IMR-90 (cell line): ENCODE data around the gene HSD17B4. TPM values are rescaled to one million over a fixed set of nuclear protein-coding genes. Genes with fewer than 3 reads are reported as not detected.

Experiments used
- ATAC-seq: fragments of 200-7000 bp; cut with Tn5 transposase; 2 replicates; pipeline ENCODE4 v1.9.1; 2020; ENCODE audit warnings: low read depth, mild to moderate bottlenecking, moderate library complexity
- BruUV-seq: library from RNA; stranded (reverse); fragments of 400-500 nt; replicated peaks from 2 replicates; lab custom pipeline; 2021; lab: Mats Ljungman, UMichigan
- CTCF ChIA-PET: fragments of 300-600 bp; formaldehyde crosslinking; extraction: SDS; loops from one replicate; lab custom pipeline; 2021; ENCODE audit warnings: antibody characterized with exemption; lab: Yijun Ruan, JAX
- POLR2A ChIA-PET: fragments of 300-600 bp; sonication (Branson Sonifier 250); formaldehyde crosslinking; loops from one replicate; lab custom pipeline; 2022; ENCODE audit warnings: antibody characterized with exemption; ENCODE audit not compliant: unreplicated experiment; lab: Charles Lee
- DNase-seq: peaks from one replicate; pipeline ENCODE4 v3.0.0; 2013
- H2AFZ ChIP-seq: replicated peaks from 2 replicates; pipeline ENCODE3; 2013; ENCODE audit warnings: low read length, mild to moderate bottlenecking; ENCODE audit not compliant: poor library complexity
- H2AK5ac ChIP-seq: 2 replicates; pipeline ENCODE4 v1.6.1; 2013; ENCODE audit warnings: low read depth, low read length, inconsistent platforms
- H2AK9ac ChIP-seq: replicated peaks from 2 replicates; pipeline ENCODE3; 2013; ENCODE audit warnings: mild to moderate bottlenecking, low read depth, low read length, moderate library complexity; ENCODE audit not compliant: poor library complexity
- H2BK120ac ChIP-seq: 2 replicates; pipeline ENCODE4 v1.6.1; 2013; ENCODE audit warnings: low read depth, low read length, inconsistent platforms
- H2BK15ac ChIP-seq: 3 replicates; pipeline ENCODE4 v1.6.1; 2013; ENCODE audit warnings: low read depth, low read length, inconsistent platforms
- H2BK20ac ChIP-seq: 2 replicates; pipeline ENCODE4 v1.6.1; 2013; ENCODE audit warnings: low read depth, mild to moderate bottlenecking, inconsistent platforms, low read length, moderate library complexity
- H2BK5ac ChIP-seq: 2 replicates; pipeline ENCODE4 v1.6.1; 2013; ENCODE audit warnings: mild to moderate bottlenecking, low read depth, low read length, inconsistent platforms; ENCODE audit not compliant: poor library complexity, severe bottlenecking
- H3K14ac ChIP-seq: replicated peaks from 2 replicates; pipeline ENCODE4 v1.6.1; 2013; ENCODE audit warnings: low read depth, low read length, inconsistent platforms
- H3K18ac ChIP-seq: 2 replicates; pipeline ENCODE4 v1.6.1; 2013; ENCODE audit warnings: low read depth, low read length, control low read depth
- H3K23ac ChIP-seq: 2 replicates; pipeline ENCODE4 v1.6.1; 2013; ENCODE audit warnings: low read depth, low read length, inconsistent platforms
- H3K27ac ChIP-seq: 2 replicates; pipeline ENCODE4 v1.5.1; 2013; ENCODE audit warnings: mild to moderate bottlenecking, control low read depth, low read length; ENCODE audit not compliant: insufficient read depth
- H3K27me3 ChIP-seq: 2 replicates; pipeline ENCODE4 v1.6.1; 2013; ENCODE audit warnings: low read length; ENCODE audit not compliant: control insufficient read depth, insufficient read depth
- H3K36me3 ChIP-seq: 2 replicates; pipeline ENCODE4 v1.6.1; 2013; ENCODE audit warnings: low read length, mixed read lengths; ENCODE audit not compliant: control insufficient read depth, insufficient read depth
- H3K4ac ChIP-seq: 2 replicates; pipeline ENCODE4 v1.6.1; 2013; ENCODE audit warnings: low read depth, low read length, inconsistent platforms
- H3K4me1 ChIP-seq: 2 replicates; pipeline ENCODE4 v1.6.1; 2013; ENCODE audit warnings: low read length, mixed read lengths; ENCODE audit not compliant: control insufficient read depth, insufficient read depth
- H3K4me2 ChIP-seq: 2 replicates; pipeline ENCODE4 v1.6.1; 2013; ENCODE audit warnings: low read depth, mild to moderate bottlenecking, control low read depth, low read length, moderate library complexity
- H3K4me3 ChIP-seq: 2 replicates; pipeline ENCODE4 v1.5.1; 2013; ENCODE audit warnings: low read depth, mild to moderate bottlenecking, control low read depth, low read length, moderate library complexity; ENCODE audit not compliant: insufficient read depth
- H3K56ac ChIP-seq: 2 replicates; pipeline ENCODE4 v1.6.1; 2013; ENCODE audit warnings: low read length, inconsistent platforms; ENCODE audit not compliant: insufficient read depth; ENCODE audit errors: extremely low read depth
- H3K79me1 ChIP-seq, 2 experiments: 2 replicates each; pipeline ENCODE4 v1.6.1; 2013; ENCODE audit warnings: low read length in 2 of 2, inconsistent platforms in 1 of 2, low read depth in 1 of 2
- H3K9ac ChIP-seq: 2 replicates; pipeline ENCODE4 v1.6.1; 2013; ENCODE audit warnings: low read depth, low read length, control low read depth
- H3K9me1 ChIP-seq: 2 replicates; pipeline ENCODE4 v1.6.1; 2013; ENCODE audit warnings: low read length, inconsistent platforms; ENCODE audit not compliant: insufficient read depth
- H3K9me3 ChIP-seq: 2 replicates; pipeline ENCODE4 v1.6.1; 2013; ENCODE audit warnings: low read length; ENCODE audit not compliant: control insufficient read depth, insufficient read depth
- H4K20me1 ChIP-seq: 2 replicates; pipeline ENCODE4 v1.6.1; 2013; ENCODE audit warnings: low read length, inconsistent platforms; ENCODE audit not compliant: insufficient read depth
- H4K5ac ChIP-seq: 2 replicates; pipeline ENCODE4 v1.6.1; 2013; ENCODE audit warnings: mild to moderate bottlenecking, low read depth, low read length, control low read depth
- H4K8ac ChIP-seq, 2 experiments: 2 replicates each; pipeline ENCODE4 v1.6.1; 2013; ENCODE audit warnings: low read depth in 2 of 2, low read length in 2 of 2, control low read depth in 1 of 2, inconsistent platforms in 1 of 2
- H4K91ac ChIP-seq: 2 replicates; pipeline ENCODE4 v1.6.1; 2013; ENCODE audit warnings: low read depth, low read length, inconsistent platforms; ENCODE audit not compliant: insufficient read depth
- FOS ChIP-seq: fragments of 150-350 bp; IDR thresholded peaks from 2 replicates; pipeline ENCODE4 v1.6.1; 2016; ENCODE audit warnings: low read depth, low read length
- WGBS, 2 experiments: methylation state at CpG; one replicate each; pipeline versions ENCODE4 v1.1.5 to v1.1.7; 2013; ENCODE audit warnings: missing lambda C conversion rate in 2 of 2; ENCODE audit not compliant: insufficient read length in 1 of 2; ENCODE audit errors: extremely low coverage in 2 of 2; 5-methylcytosine and 5-hydroxymethylcytosine counted together
- dilution Hi-C: fragments of 300-500 bp; cut with HindIII; formaldehyde crosslinking; loops from one replicate; pipeline ENCODE4 v1.14.3; 2018; ENCODE audit warnings: low sequenced_read_pairs; ENCODE audit not compliant: unreplicated experiment
- in situ Hi-C: fragments of 300-500 bp; cut with MboI; formaldehyde crosslinking; loops from 3 replicates; pipeline ENCODE4 v1.14.3; 2019; ENCODE audit warnings: low sequenced_read_pairs, inconsistent platforms, mixed read lengths
- intact Hi-C: fragments of 100-400 bp; cut with micrococcal nuclease; formaldehyde crosslinking; loops from 2 replicates; pipeline ENCODE4 v1.10.0; 2022
- polyA plus RNA-seq, 3 experiments: library from polyadenylated mRNA; depleted of rRNA; stranded (reverse); fragments of >200 nt; gene quantifications; 2 replicates each; pipeline ENCODE4 v1.2.3, GENCODE V29; 2012; ENCODE audit warnings: low replicate concordance in 1 of 3
- total RNA-seq: library from RNA; depleted of rRNA; stranded (reverse); fragments of >200 nt; gene quantifications from 2 replicates; pipeline ENCODE4 v1.2.3, GENCODE V29; 2012

The HSD17B4 gene
- total and polyA plus RNA-seq, 2 of the 4 experiments (the other 2 are of a cell fraction), result 95.1 to 154 TPM

DNA sequence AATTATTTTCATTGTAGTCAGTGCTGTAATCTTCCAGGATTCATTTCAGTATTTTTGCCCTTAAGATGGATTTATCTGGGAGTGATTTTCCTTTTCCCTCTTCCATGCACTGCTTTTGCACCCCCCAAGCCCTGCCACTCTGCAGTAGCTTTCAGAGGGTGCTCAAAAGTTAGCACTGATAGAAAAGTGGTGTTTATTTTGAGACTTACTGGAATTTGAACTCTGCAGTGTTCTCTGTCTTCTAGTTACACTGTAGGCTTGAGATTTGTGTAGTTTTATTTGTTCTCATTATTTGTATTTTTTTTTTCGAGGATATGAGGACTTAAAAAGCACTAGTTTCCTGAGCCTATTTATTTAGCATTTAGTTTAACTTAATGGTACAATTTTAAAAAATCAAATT, 70.5 kb downstream of the HSD17B4 start:
- H2BK5ac ChIP-seq, result no peak overlapping the region
- no peak overlapping the region for H3K4ac ChIP-seq
- H3K9me1 ChIP-seq, result no peaks in the 10 kb centered on the region
- H3K56ac ChIP-seq, result no peak overlapping the region
- no peak overlapping the region for H2AFZ ChIP-seq
- H3K27ac ChIP-seq, result no peak overlapping the region
- H3K9me3 ChIP-seq, result no peaks in the 10 kb centered on the region
- H4K91ac ChIP-seq, result no peak overlapping the region
- CTCF ChIA-PET, result no interaction called here
- H3K4me3 ChIP-seq, result no peak overlapping the region
- BruUV-seq, result no TSS peak
- in situ Hi-C loops (no loop called here), intact Hi-C loops (no loop called here), dilution Hi-C loops (no loop called here)
- H3K4me2 ChIP-seq, result no peak overlapping the region
- no peak overlapping the region for H2AK5ac ChIP-seq
- ATAC-seq (no peak), DNase-seq (no peak)
- H3K27me3 ChIP-seq, result no peaks in the 10 kb centered on the region
- H3K23ac ChIP-seq, result no peak overlapping the region
- H3K9ac ChIP-seq, result no peak overlapping the region
- no peak for TF ChIP-seq FOS
- H4K5ac ChIP-seq, result no peak overlapping the region
- H4K20me1 ChIP-seq, result no peaks in the 10 kb centered on the region
- no peak overlapping the region for H2BK120ac ChIP-seq
- H3K14ac ChIP-seq, result no peak overlapping the region
- H3K36me3 ChIP-seq, result peaks cover 3% of the 10 kb centered on the region; the same call in 1 of the 2 replicates
- H3K4me1 ChIP-seq, result peaks cover 2% of the 10 kb centered on the region; the same call in 1 of the 2 replicates
- H2AK9ac ChIP-seq, result no peak overlapping the region
- H4K8ac ChIP-seq, result no peak overlapping the region
- WGBS, 2 experiments, result no CpG with 5 or more reads among the region's 1 CpG
- no peak overlapping the region for H2BK15ac ChIP-seq
- no peak overlapping the region for H3K18ac ChIP-seq
- no peaks in the 10 kb centered on the region for H3K79me1 ChIP-seq
- no peak overlapping the region for H2BK20ac ChIP-seq
- POLR2A ChIA-PET, result no interaction called here
